ENCODE data around the gene DNAJC1.

Gene DNAJC1

DNA sequence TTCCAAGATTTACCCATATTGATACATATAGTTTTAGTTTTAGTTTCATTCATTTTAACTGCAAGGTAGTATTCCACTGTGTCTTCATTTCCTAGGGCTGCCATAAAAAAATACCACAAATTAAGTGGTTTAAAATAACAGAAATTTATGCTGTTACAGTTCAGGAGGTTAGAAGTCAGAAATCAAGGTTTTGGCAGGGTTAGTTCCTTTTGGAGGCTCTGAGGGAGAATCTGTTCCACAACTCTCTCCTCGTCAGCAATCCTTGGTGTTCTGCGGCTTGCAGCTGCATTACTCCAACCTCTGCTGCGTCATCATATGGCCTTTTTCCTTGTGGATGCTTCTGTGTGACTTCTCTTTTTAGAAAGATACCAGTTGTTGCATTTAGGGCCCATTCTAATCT lies 176.2 kb downstream of the DNAJC1 start:
- peaks cover 8 to 61% of the 10 kb centered on the region in 2 donors for H3K9me3 ChIP-seq (replicated peaks in 1 of 2; ENCODE audit: control insufficient read depth in 2 of 2, insufficient read depth in 1 of 2, low read depth in 1 of 2, low read length in 2 of 2)
- H2BK12ac ChIP-seq (ENCODE audit: low read length): no peak overlapping the region
- H3K36me3 ChIP-seq (replicated peaks in 1 of 2; ENCODE audit: control insufficient read depth in 2 of 2, insufficient read depth in 2 of 2, low read length in 2 of 2): no peaks in the 10 kb centered on the region
- no peak overlapping the region for H2BK5ac ChIP-seq (ENCODE audit: low read length)
- no peak overlapping the region for H3K14ac ChIP-seq (ENCODE audit: low read length)
- no peaks in the 10 kb centered on the region for H3K27me3 ChIP-seq (ENCODE audit: control insufficient read depth in 3 of 3, insufficient read depth in 3 of 3, low read depth in 1 of 3, low read length in 3 of 3)
- H4K8ac ChIP-seq (ENCODE audit: low read depth, low read length): no peak overlapping the region
- H3K4ac ChIP-seq (ENCODE audit: low read length): no peak overlapping the region
- no CpG with 5 or more reads among the region's 3 CpGs for WGBS, 2 donors (ENCODE audit: extremely low coverage in 2 of 2, insufficient read length in 2 of 2, insufficient replicate concordance in 1 of 2)
- H3K4me1 ChIP-seq (ENCODE audit: control insufficient read depth in 2 of 2, insufficient read depth in 1 of 2, low read depth in 1 of 2, low read length in 2 of 2): no peaks in the 10 kb centered on the region
- H3K4me3 ChIP-seq (ENCODE audit: low read length in 2 of 2): no peak overlapping the region
- H2AFZ ChIP-seq (ENCODE audit: low read length): no peak overlapping the region
- no peak overlapping the region for H3K23ac ChIP-seq (ENCODE audit: low read depth, low read length, poor library complexity)
- no peak overlapping the region for H3K27ac ChIP-seq (replicated peaks; ENCODE audit: low read length)
- no peak overlapping the region for H2AK5ac ChIP-seq (ENCODE audit: low read depth, low read length)
- H3K18ac ChIP-seq (ENCODE audit: low read length): no peak overlapping the region
- H3K4me2 ChIP-seq (ENCODE audit: insufficient read depth, low read length, poor library complexity, severe bottlenecking): no peak overlapping the region
- no peak overlapping the region for H3K9ac ChIP-seq (ENCODE audit: low read depth, low read length, poor library complexity)
- H3K79me1 ChIP-seq (ENCODE audit: low read depth, low read length): no peaks in the 10 kb centered on the region
- DNase-seq (ENCODE audit: low spot score): no peak
- no peak overlapping the region for H2BK120ac ChIP-seq (ENCODE audit: low read depth, low read length)
- H2BK15ac ChIP-seq (ENCODE audit: low read length): no peak overlapping the region
- H4K91ac ChIP-seq (ENCODE audit: low read depth, low read length, poor library complexity): no peak overlapping the region

- no peak overlapping the region for H3K4me2 ChIP-seq (ENCODE audit: insufficient read depth, low read length, poor library complexity, severe bottlenecking)
- H2BK15ac ChIP-seq (ENCODE audit: low read length): no peak overlapping the region
- H2AFZ ChIP-seq (ENCODE audit: low read length): no peak overlapping the region
- H4K91ac ChIP-seq (ENCODE audit: low read depth, low read length, poor library complexity): no peak overlapping the region
- no peak overlapping the region for H3K23ac ChIP-seq (ENCODE audit: low read depth, low read length, poor library complexity)
- H3K9me3 ChIP-seq (replicated peaks in 1 of 2; ENCODE audit: control insufficient read depth in 2 of 2, insufficient read depth in 1 of 2, low read depth in 1 of 2, low read length in 2 of 2): peaks cover 8 to 60% of the 10 kb centered on the region in 2 donors
- H3K27me3 ChIP-seq (ENCODE audit: control insufficient read depth in 3 of 3, insufficient read depth in 3 of 3, low read depth in 1 of 3, low read length in 3 of 3): no peaks in the 10 kb centered on the region
- no CpG with 5 or more reads among the region's 2 CpGs for WGBS, 2 donors (ENCODE audit: extremely low coverage in 2 of 2, insufficient read length in 2 of 2, insufficient replicate concordance in 1 of 2)
- no peak overlapping the region for H3K4me3 ChIP-seq (ENCODE audit: low read length in 2 of 2)
- H3K4me1 ChIP-seq (ENCODE audit: control insufficient read depth in 2 of 2, insufficient read depth in 1 of 2, low read depth in 1 of 2, low read length in 2 of 2): no peaks in the 10 kb centered on the region
- H2BK5ac ChIP-seq (ENCODE audit: low read length): no peak overlapping the region
- H2BK12ac ChIP-seq (ENCODE audit: low read length): no peak overlapping the region
- H3K9ac ChIP-seq (ENCODE audit: low read depth, low read length, poor library complexity): no peak overlapping the region
- H3K4ac ChIP-seq (ENCODE audit: low read length): no peak overlapping the region
- H3K27ac ChIP-seq (replicated peaks; ENCODE audit: low read length): no peak overlapping the region
- H3K18ac ChIP-seq (ENCODE audit: low read length): no peak overlapping the region
- H3K14ac ChIP-seq (ENCODE audit: low read length): no peak overlapping the region
- H2AK5ac ChIP-seq (ENCODE audit: low read depth, low read length): no peak overlapping the region
- no peak overlapping the region for H4K8ac ChIP-seq (ENCODE audit: low read depth, low read length)
- no peak for DNase-seq (ENCODE audit: low spot score)
- no peak overlapping the region for H2BK120ac ChIP-seq (ENCODE audit: low read depth, low read length)
- H3K79me1 ChIP-seq (ENCODE audit: low read depth, low read length): no peaks in the 10 kb centered on the region
- H3K36me3 ChIP-seq (replicated peaks in 1 of 2; ENCODE audit: control insufficient read depth in 2 of 2, insufficient read depth in 2 of 2, low read length in 2 of 2): no peaks in the 10 kb centered on the region
Observed at GRCh38 chr10:21826725-21827124, 176.8 kb downstream of the DNAJC1 start.

DNA sequence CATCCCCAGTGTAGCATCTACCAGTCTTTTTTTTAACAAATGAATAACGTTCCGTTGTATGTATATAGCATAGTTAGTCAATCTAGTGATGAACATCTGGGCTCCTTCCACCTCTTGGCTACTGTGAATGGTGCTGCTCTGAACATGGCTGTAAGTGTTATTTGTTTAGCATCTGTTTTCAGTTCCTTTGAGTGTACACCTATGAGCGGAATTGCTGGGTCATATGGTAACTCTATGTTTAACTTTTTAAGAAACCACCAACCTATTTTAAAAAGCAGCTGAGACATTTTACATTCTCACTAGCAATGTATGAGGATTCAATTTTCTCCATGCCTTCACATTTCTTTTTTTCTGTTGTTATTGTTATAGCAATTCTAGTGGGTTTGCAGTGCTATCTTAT lies 178.2 kb downstream of the DNAJC1 start:
- DNase-seq (ENCODE audit: low spot score): no peak
- Histone ChIP-seq H3K9ac (ENCODE audit: low read depth, low read length, poor library complexity) (no peak overlapping the region), H3K23ac (ENCODE audit: low read depth, low read length, poor library complexity) (no peak overlapping the region), H3K79me1 (ENCODE audit: low read depth, low read length) (no peaks in the 10 kb centered on the region), H3K14ac (ENCODE audit: low read length) (no peak overlapping the region), H4K91ac (ENCODE audit: low read depth, low read length, poor library complexity) (no peak overlapping the region), H2BK15ac (ENCODE audit: low read length) (no peak overlapping the region), H3K9me3 (replicated peaks in 1 of 2; ENCODE audit: control insufficient read depth in 2 of 2, insufficient read depth in 1 of 2, low read depth in 1 of 2, low read length in 2 of 2) (peaks cover 7 to 54% of the 10 kb centered on the region in 2 donors), H3K4me2 (ENCODE audit: insufficient read depth, low read length, poor library complexity, severe bottlenecking) (no peak overlapping the region), H2BK12ac (ENCODE audit: low read length) (no peak overlapping the region), H4K8ac (ENCODE audit: low read depth, low read length) (no peak overlapping the region), H3K27ac (replicated peaks; ENCODE audit: low read length) (no peak overlapping the region), H3K4me3 (ENCODE audit: low read length in 2 of 2) (no peak overlapping the region), H2BK5ac (ENCODE audit: low read length) (no peak overlapping the region), H3K18ac (ENCODE audit: low read length) (no peak overlapping the region), H3K36me3 (replicated peaks in 1 of 2; ENCODE audit: control insufficient read depth in 2 of 2, insufficient read depth in 2 of 2, low read length in 2 of 2) (no peaks in the 10 kb centered on the region), H2AFZ (ENCODE audit: low read length) (no peak overlapping the region), H3K4ac (ENCODE audit: low read length) (no peak overlapping the region), H2BK120ac (ENCODE audit: low read depth, low read length) (no peak overlapping the region), H2AK5ac (ENCODE audit: low read depth, low read length) (no peak overlapping the region), H3K4me1 (ENCODE audit: control insufficient read depth in 2 of 2, insufficient read depth in 1 of 2, low read depth in 1 of 2, low read length in 2 of 2) (no peaks in the 10 kb centered on the region), H3K27me3 (ENCODE audit: control insufficient read depth in 3 of 3, insufficient read depth in 3 of 3, low read depth in 1 of 3, low read length in 3 of 3) (no peaks in the 10 kb centered on the region)
- no CpG with 5 or more reads among the region's 3 CpGs for WGBS, 2 donors (ENCODE audit: extremely low coverage in 2 of 2, insufficient read length in 2 of 2, insufficient replicate concordance in 1 of 2)

- H2BK15ac ChIP-seq (ENCODE audit: low read length): no peak overlapping the region
- H3K9ac ChIP-seq (ENCODE audit: low read depth, low read length, poor library complexity): no peak overlapping the region
- no peak overlapping the region for H4K91ac ChIP-seq (ENCODE audit: low read depth, low read length, poor library complexity)
- no peak overlapping the region for H3K4ac ChIP-seq (ENCODE audit: low read length)
- no peak overlapping the region for H3K14ac ChIP-seq (ENCODE audit: low read length)
- no peak overlapping the region for H2BK120ac ChIP-seq (ENCODE audit: low read depth, low read length)
- H3K23ac ChIP-seq (ENCODE audit: low read depth, low read length, poor library complexity): no peak overlapping the region
- no peak overlapping the region for H2BK5ac ChIP-seq (ENCODE audit: low read length)
- WGBS, 2 donors (ENCODE audit: extremely low coverage in 2 of 2, insufficient read length in 2 of 2, insufficient replicate concordance in 1 of 2): no CpG with 5 or more reads among the region's 4 CpGs
- H3K18ac ChIP-seq (ENCODE audit: low read length): no peak overlapping the region
- DNase-seq (ENCODE audit: low spot score): no peak
- no peaks in the 10 kb centered on the region for H3K36me3 ChIP-seq (replicated peaks in 1 of 2; ENCODE audit: control insufficient read depth in 2 of 2, insufficient read depth in 2 of 2, low read length in 2 of 2)
- H3K9me3 ChIP-seq (replicated peaks in 1 of 2; ENCODE audit: control insufficient read depth in 2 of 2, insufficient read depth in 1 of 2, low read depth in 1 of 2, low read length in 2 of 2): peaks cover 7 to 45% of the 10 kb centered on the region in 2 donors
- H3K4me3 ChIP-seq (ENCODE audit: low read length in 2 of 2): no peak overlapping the region
- no peaks in the 10 kb centered on the region for H3K27me3 ChIP-seq (ENCODE audit: control insufficient read depth in 3 of 3, insufficient read depth in 3 of 3, low read depth in 1 of 3, low read length in 3 of 3)
- no peaks in the 10 kb centered on the region for H3K79me1 ChIP-seq (ENCODE audit: low read depth, low read length)
- no peak overlapping the region for H2AK5ac ChIP-seq (ENCODE audit: low read depth, low read length)
- H3K4me2 ChIP-seq (ENCODE audit: insufficient read depth, low read length, poor library complexity, severe bottlenecking): no peak overlapping the region
- no peak overlapping the region for H2BK12ac ChIP-seq (ENCODE audit: low read length)
- no peak overlapping the region for H3K27ac ChIP-seq (replicated peaks; ENCODE audit: low read length)
- no peak overlapping the region for H2AFZ ChIP-seq (ENCODE audit: low read length)
- H4K8ac ChIP-seq (ENCODE audit: low read depth, low read length): no peak overlapping the region
- H3K4me1 ChIP-seq (ENCODE audit: control insufficient read depth in 2 of 2, insufficient read depth in 1 of 2, low read depth in 1 of 2, low read length in 2 of 2): no peaks in the 10 kb centered on the region
Observed at GRCh38 chr10:21824409-21824808, 179.1 kb downstream of the DNAJC1 start.
